Stimulated activated CD8-positive, alpha-beta memory T cell treated with anti-CD3 and anti-CD28 coated beads, Interleukin-15, amount 100 ng/mL, for 48 hours (primary cell): ENCODE results near the gene RACK1.

Experiments
- DNase-seq, 2 donors: peaks; one replicate each; pipeline ENCODE4 v3.0.0-alpha.2; 2020; ENCODE audit warnings: low read depth in 2 of 2

RACK1 gene

GRCh38 chr5:181259974-181260719 is 16.4 kb upstream of the RACK1 start:
- no peak for DNase-seq

GRCh38 chr5:181259283-181259682 is 15.6 kb upstream of the RACK1 start:
- no peak for DNase-seq

GRCh38 chr5:181258576-181258975 is 14.9 kb upstream of the RACK1 start:
- DNase-seq = no peak

- no peak for DNase-seq
These were observed 12.3 kb upstream of the RACK1 start for GRCh38 chr5:181255836-181256578.

- no peak for DNase-seq
These were observed 11.6 kb upstream of the RACK1 start for GRCh38 chr5:181255276-181255675.

- no peak for DNase-seq
These were observed 4.6 kb upstream of the RACK1 start for GRCh38 chr5:181248277-181248676.

GRCh38 chr5:181246276-181247049 is 2.8 kb upstream of the RACK1 start:
- peak; percentile 81 to 82 for DNase-seq

GRCh38 chr5:181245427-181246275 is 1.9 kb upstream of the RACK1 start:
- no peak for DNase-seq

- DNase-seq = no peak
These were observed 615 bp downstream of the RACK1 start for GRCh38 chr5:181243018-181243563.

- DNase-seq = no peak
These were observed 1.7 kb downstream of the RACK1 start for GRCh38 chr5:181242031-181242451.

- DNase-seq = no peak
These were observed 2.2 kb downstream of the RACK1 start for GRCh38 chr5:181241393-181241975.

- DNase-seq = no peak
These were observed 4.5 kb downstream of the RACK1 start for GRCh38 chr5:181239062-181239663.

GRCh38 chr5:181237729-181238385 is 5.8 kb downstream of the RACK1 start:
- no peak for DNase-seq

GRCh38 chr5:181236954-181237641 is 6.6 kb downstream of the RACK1 start:
- no peak for DNase-seq

GRCh38 chr5:181236471-181236870 is 7.2 kb downstream of the RACK1 start:
- no peak for DNase-seq

- DNase-seq = no peak
These were observed 7.9 kb downstream of the RACK1 start for GRCh38 chr5:181235689-181236366.

GRCh38 chr5:181235323-181235688 is 8.4 kb downstream of the RACK1 start:
- DNase-seq = no peak

- no peak for DNase-seq
These were observed 9.0 kb downstream of the RACK1 start for GRCh38 chr5:181234455-181235306.
